T-helper 1 cell treated with Interleukin-12 subunit alpha and Interleukin-12 subunit beta and Interleukin-4 antibody, amounts not matched to agents 30 ng/mL and 1 ng/mL, for 36 hours (primary cell): ENCODE measurements around the gene GRXCR1. TPM values are rescaled to one million over a fixed set of nuclear protein-coding genes. Genes with fewer than 3 reads are reported as not detected.

Experiments
- total RNA-seq: library from RNA; stranded (reverse); gene quantifications from 2 replicates; pipeline ENCODE4 v1.2.3, GENCODE V29; 2022

GRXCR1 gene
- total RNA-seq, 1 donor from 2014 or later, result not detected

Other genes starting within 250 kb of the GRXCR1 start
- 22.6 and 22.9 TPM in 2 replicates for gene ATP8A1, start 235.6 kb upstream of the GRXCR1 start, total RNA-seq